OCI-LY3 (cell line): Measurements from ENCODE around the gene TMCC1.

Source experiments
- CTCF ChIP-seq: fragments of 200-600, 300-600 bp; sonication (generic); IDR thresholded peaks from 2 replicates; pipeline ENCODE4 v1.5.1; 2014; ENCODE audit warnings: antibody characterized with exemption, low read length, low read depth
- EZH2phosphoT487 ChIP-seq: fragments of 200-600 bp; shearing (Covaris generic); IDR thresholded peaks from 2 replicates; pipeline ENCODE4 v1.6.1; 2018; ENCODE audit warnings: antibody characterized with exemption, mixed run types, low read depth

- TF ChIP-seq CTCF (no peak), EZH2phosphoT487 (no peak)
Measured at GRCh38 chr3:129687586-129688125, 205.9 kb downstream of the TMCC1 start.
